NCI-H345 treated with DMSO at 0.1 percent for 48 hours (cell line): ENCODE data around the gene ASPRV1.
"Not testable (repeated sequence)": the region's sequence is repeated elsewhere in the genome, so short reads cannot be mapped to it uniquely, and the experiment has no call there.

Experiments
- DNase-seq: peaks from one replicate; lab custom pipeline; 2025; ENCODE audit not compliant: unreplicated experiment; lab: John Stamatoyannopoulos, UW

ASPRV1 gene

DNA sequence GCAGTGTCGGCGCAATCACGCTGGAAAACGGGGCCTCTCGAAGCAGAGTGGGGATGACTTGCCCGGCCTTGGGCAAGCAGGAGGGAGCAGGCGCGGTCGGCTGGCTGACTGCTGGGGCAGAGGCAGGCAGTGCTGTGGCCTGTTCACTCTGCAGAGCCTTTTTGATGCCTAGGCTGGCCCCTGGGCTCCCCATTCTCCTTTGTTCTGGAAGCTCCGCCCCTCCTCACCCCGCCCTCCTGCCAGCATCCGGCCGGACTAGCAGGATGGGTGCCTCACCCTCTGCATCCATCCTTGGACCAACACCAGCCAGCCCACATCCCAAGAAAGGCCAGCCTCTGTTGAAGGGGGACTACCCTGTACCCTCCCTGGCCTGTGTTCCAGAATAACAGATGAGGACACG, at the start of gene ASPRV1:
Gene ASPRV1, minus strand, starts transcription at position 136 of the 400 bp plus-strand sequence. CDS start 195 bp downstream, outside the sequence.
- no peak for DNase-seq

DNA sequence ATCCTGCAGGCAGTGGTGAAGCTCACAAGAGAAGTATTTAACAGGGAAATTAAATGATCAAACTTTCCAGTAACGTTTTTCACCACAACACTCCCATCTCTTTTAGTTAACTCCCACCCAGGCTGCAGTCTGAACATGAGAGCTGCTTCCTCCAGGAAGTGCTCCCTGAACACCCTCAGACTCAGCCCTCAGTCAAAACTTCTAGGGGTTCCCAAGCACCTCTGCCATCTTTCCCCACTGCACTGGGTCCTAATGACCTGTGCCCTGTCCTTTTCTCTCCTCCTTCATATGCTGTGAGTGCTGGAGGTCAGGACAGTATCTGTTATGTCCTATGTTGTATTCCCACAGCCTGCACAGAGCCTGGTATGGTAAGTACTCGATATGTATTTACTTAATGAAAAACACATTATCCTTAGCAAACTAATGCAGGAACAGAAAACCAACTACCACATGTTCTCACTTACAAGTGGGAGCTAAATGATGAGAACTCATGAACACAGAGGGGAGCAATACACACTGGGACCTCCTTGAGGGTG, 49.2 kb upstream of the ASPRV1 start:
- no peak for DNase-seq

DNA sequence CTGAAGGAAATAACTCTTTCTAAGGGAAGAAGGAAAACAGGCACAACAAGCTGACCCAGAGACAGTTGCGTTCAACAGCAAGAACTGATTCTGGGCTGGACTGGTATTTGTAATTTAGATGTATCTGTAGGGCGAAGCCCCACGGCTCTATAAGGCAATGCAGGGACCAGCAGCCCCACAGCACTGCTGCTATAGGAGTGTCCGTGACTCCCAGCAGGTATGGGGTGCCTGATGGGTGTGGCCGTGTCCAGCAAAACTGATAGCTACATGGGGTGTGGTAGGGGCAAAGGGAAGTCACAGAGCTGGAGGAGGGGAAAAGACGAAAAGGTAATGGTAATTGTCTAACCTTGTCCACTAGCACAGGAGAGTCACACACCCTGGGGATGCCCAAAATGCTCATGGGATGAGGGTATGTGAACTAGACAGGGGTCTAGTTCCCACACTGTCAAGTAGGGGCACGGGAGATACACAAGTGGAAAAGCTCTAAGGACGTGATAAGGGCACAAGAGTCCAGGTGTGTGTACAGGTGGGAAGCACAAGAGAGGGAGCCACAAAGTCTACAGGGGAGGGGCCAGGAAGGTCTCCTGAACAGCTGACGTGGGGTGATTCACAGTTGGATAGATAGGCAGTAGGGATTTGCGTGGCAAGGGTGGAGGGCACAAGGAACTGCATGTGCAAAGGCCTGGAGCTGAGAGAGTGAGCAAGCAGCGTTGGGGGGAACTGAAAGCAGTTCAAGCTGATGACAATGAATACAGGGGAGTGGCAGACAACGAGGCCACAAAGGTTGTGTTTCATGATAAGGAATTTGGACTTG, 48.5 kb upstream of the ASPRV1 start:
- DNase-seq = no peak

DNA sequence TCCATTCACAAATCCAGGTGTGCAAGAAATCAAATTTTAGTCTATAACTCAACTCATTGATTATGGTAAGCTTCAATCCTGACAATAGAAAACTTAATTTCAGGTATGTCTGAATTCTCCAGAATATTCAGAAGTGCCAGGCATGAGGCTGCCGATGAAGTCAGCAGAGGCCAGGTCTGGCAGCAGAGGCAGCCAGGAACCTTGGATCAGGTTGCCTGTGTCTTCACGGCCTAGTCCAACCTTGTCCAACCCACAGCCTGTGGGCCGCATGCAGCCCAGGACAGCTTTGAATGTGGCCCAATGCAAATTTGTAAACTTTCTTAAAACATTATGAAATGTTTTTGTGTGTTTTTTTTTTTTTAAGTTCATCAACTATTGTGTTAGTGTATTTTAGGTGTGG, 46.9 kb upstream of the ASPRV1 start:
- DNase-seq = no peak

DNA sequence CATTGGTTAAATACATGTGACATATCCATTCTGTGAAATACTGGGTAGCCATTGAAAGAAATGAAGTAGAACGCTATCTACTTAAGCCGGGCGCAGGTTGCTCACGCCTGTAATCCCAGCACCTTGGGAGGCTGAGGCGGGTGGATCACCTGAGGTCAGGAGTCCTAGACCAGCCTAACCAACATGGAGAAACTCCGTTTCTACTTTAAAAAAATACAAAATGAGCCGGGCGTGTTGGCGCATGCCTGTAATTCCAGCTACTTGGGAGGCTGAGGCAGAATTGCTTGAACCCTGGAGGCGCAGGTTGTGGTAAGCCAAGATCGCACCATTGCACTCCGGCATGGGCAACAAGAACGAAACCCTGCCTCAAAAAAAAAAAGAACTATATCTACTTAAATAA, 45.7 kb upstream of the ASPRV1 start:
- no peak for DNase-seq

DNA sequence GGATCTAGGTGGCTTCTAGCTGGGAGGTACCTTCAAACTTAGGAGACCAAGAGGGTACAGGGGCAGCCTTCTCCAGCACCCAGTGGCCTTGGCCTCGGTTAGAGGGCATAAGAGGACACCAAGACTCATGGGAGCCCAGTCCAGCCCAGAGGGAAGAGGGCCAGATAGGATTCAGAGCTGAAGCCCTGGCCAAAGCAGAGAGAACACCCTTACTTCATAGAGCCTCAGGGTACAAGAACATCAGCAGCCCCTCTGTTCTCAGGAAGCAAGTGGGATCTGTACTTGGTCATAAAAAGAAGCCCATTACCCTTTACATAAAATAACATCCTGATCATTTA, 45.0 kb upstream of the ASPRV1 start:
- DNase-seq = no peak

DNA sequence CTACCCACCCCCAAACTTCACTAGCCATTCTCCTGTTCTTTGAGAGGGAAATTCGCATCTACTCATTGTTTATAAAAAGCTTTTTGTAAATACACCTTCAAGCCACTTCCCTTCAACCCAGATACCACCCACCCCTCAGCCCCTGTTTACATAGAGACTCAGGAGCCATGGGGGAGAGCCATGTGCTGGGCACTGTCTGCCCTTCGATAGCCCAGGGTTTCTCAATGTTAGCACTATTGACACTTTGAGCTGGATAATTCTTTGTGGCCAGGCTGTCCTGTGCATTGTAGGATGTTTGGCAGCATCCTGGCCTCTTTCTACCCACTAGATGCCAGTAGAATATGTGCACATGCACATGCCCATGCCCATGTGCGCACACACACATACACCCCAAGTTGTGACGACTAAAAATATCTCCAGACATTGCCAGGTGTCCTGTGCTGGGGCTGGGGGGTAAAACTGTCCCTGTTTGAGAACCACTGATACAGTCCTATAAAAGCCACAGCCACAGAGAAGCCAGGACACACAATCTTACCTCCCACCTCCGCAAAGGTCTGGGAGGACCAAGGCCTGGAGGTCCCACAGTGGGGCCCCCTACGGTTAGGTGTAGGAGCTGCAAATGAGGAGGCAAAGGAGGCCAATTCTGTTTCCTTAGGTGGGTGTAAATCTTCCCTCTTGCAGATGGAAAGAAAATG, 44.5 kb upstream of the ASPRV1 start:
- no peak for DNase-seq

DNA sequence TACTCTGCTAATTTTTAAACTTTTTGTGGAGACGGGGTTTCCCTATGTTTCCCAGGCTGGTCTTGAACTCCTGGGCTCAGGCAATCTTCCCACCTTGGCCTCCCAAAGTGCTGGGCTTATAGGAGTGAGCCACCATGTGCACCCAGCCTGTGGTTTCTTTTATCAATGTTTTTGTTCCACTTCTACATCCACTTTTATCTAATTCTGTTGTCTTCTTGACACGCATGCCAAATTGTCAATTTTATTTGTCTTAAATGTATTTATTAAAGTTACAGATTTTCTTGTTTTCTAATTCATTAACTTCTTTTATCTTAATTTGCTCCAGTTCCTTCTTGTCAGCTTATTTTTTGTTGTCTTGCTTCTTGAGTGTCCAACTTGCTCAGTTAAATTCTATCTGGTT, 43.8 kb upstream of the ASPRV1 start:
- DNase-seq = no peak

DNA sequence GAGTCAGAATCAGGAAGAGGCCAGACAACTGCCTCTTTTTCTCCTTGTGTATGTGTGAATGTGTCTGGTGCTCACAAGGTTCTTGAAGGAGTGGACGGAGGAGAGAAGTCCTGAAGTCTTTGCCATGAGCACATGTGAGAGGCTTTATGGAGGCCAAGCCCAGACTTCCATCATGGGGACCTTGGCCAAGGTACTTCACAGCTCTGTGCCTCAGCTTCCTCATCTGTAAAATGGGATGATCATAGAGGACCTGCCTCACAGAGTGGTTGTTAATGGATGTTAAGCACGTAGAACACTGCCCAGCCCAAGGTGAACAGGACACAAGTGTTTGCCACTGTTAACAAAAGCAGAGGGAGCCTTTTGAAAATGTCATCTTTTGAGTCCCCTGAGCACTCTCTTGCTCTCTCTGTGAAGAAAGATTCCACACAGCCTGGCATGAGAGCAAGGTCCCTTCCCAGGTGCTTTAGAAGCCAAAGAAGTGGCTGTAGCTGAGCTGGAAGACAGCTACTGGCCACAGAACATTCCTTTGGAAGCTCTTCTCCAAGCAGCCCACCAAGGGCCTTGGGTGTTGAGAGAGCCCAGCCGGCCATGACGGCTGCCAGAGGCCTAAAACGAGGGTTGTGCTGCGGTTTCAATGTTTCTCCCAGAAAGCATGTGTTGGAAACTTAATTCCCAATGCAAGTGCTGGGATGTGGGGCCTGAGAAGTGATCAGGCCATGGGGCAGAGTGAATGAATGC, 41.8 kb upstream of the ASPRV1 start:
- no peak for DNase-seq

DNA sequence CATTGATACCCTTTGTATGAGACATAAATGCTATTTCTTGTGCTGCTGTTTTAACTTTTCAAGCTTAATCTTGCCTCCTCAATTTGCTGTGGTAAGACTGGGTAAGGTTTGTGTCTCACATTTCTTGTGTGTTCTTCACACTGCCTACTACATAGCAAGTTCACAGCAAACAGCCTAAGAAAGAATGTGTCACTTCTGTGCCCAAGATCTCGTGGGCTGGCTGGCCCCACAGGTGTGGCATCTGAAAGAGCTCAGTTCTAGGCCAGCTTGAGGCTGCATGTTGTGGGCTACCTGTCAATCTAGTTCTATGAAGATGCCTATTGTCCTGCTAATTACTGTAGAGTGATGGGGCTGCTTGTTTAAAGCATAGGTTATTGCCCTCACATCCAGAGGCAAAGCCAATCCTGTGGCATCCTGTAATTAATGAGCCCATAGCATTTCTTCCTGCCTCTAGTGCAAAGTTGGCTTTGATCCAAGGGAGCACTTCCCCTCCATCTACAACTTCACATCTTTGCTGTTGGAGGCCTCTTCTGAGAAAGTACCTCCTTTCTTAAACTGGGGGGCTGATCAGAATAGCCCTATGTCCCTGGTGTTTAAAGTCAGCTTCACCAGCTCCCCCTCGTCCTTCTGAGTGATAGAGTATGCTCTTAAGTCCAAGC, 40.9 kb upstream of the ASPRV1 start:
- no peak for DNase-seq

DNA sequence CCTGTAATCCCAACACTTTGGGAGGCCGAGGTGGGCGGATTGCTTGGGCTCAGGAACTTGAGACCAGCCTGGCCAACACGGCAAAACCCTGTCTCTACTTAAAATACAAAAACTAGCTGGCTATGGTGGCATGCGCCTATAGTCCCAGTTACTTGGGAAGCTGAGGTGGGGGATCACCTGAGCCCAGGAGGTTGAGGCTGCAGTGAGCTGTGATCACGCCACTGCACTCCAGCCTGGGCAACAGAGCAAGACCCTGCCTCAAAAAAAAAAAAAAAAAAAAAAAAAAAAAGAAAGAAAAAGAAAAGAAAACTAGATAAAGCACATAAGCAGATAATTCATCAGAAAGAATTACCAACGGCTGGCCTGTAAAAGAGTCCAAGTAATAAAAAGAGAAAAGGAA, 39.1 kb upstream of the ASPRV1 start:
- DNase-seq = not testable (repeated sequence)

DNA sequence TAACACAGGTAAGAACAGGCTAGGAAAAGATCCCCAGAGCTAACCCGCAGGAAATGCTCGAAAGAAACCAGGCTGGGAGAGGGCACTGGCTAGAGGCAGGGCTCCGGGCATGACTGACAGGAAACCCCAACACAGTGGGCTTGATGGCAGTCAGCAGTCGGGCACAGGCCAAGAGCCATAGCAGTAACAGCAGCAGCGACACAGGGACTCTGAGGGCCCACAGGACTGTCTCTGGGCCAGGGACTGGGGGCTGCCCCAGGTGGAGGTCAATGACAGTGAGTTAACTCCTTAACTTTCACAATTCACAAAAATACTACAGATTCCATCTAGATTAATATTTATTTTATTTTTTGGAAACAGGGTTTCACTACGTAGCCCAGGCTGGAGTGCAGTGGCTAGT, 37.3 kb upstream of the ASPRV1 start:
- no peak for DNase-seq

DNA sequence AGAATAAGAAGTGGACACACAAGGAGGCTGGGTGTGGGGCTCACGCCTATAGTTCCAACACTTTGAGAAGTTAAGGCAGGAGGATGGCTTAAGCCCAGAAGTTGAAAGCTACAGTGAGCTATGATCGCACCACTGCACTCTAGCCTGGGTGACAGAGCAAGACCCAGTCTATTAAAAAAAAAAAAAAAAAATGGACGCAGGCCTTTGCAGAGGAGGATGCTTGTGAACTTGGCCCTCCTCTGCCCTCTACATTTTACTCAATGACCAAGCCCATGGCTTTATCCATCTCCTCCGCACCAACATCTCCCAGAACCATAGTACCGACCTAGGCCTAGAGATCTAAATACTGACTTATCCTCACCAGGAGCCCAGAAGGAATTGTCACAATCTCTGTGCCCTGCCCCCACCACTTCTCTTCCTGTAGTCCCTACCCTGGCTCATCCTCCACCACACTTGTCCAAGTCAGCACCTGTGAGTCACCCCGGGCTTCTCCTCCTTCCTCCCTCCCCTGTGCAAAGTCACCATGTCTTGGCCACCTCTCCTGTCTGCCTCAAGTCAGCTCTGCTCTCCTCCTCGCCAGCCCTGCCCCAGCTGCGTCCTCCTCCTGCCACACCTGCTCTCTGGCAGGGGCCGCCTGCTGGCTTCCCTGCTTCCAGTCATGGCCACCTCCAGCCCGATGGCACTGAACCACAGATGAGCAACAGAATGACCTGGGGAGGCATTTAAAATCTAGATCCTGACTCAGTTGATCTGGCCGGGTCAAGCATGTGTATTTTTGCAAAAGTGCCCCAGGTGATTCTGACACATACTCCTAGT, 35.8 kb upstream of the ASPRV1 start:
- no peak for DNase-seq

DNA sequence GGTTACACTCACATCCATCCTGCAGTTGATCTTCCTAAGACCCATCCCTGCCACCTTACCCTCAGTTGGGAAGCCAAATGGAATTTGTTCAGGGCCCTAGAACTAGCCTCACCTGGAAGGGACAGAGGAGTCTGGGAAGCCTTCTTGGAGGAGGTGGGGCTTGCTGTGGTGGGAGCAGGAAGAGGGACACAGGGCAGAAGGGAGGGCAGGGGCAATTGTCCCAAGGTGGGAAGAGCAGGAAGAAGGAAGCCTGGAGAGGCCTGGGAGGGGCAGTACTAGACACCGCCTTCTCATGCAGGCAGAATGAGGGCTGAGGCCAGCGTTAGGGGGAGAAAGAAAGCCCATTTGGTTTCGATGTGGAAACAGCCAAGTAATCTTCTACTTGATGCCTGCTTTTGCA, 34.1 kb upstream of the ASPRV1 start:
- no peak for DNase-seq

DNA sequence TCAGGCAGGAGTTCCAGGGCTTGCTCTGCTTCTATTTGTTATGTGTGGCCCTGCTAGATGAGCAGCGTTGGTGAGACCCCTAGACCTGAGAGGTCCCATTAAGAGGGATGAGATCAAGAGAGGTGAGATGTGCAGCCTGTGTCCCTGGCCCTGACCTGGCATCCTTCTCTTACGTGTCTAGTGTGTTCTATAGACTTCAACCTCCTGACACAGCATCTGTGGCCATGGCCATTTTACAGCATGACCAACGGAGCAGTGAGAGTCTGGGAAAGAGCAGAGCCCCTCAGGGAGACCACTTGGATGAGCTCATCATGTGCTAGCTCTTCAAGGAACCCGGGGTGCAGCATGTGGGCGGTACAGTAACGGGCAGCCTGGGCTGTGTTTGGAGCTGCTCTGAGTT, 32.7 kb upstream of the ASPRV1 start:
- no peak for DNase-seq

DNA sequence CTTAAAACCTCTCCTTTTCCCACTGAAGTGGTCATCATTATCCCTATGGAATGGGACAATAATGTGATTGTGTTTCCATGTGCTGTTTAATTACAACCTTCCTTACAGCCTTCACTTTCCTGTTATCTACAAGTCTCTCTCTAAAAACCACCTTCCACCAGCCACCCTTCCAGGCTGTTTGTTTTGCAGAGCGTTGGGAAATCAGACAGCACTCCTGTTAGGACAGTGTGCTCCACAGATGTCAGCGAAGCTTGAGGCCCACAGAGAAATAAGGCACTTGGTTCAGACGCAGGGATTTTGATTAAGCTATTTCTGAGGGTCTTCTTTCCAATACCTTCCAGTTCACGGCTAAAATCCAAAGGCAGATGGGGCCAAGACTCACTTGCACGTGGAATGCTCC, 32.3 kb upstream of the ASPRV1 start:
- no peak for DNase-seq

DNA sequence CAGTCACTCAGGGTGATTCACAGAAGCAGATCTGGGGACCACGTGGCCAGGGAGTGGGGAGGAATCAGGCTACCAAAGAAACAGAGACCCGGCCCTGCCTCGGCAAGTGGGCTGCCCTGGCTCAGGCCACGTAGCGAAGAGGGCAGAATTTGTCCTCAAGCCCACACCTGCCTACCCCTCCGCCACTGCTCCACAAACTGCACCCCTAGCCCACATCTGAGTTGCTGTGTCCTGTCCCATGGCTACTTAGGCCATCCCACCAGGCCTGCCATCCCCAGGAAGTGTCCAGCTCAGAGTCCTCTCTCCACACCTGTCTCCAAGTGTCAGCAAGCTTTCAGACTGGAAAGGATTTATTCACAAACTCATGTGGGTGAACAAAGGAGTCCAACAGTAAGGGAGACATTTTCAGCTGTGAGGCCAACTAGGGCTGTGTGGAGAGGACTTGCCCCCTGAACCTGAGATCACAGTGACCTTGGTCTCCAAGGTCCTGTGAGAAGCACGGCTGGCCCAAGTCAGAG, 31.7 kb upstream of the ASPRV1 start:
- no peak for DNase-seq

DNA sequence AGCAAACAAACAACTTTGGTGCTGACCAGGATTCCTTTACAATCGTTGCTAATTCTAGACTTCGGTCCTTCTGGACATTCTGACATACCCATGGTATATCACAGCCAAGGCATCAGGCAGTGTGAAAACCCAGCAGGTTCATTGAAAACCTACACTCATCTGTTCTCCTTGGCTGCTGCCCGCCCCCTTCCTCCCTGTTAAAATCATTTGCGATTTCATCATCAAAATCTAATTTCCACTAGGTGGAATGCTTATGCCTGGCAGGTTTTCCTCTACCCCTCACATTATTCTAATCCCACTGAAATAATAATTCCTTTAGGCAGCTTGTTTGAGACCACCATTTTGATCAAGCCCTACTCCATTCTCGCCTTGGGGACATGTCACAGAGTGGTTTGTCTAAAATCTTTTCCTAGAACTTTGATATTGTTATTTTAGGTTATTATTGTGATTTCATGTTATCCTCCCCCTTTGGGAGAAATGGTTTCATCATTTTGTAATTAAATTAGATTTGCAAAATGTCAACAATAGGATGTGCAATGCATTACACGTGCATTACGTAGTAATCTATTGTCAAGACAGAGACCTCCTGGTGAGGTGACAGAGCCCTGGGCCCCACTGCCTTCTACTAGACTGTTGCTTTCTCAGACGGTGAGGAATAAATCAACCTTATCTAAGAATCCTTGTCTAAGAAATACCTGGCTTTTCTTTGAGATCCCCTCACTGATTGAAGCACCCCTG, 31.0 kb upstream of the ASPRV1 start:
- no peak for DNase-seq

DNA sequence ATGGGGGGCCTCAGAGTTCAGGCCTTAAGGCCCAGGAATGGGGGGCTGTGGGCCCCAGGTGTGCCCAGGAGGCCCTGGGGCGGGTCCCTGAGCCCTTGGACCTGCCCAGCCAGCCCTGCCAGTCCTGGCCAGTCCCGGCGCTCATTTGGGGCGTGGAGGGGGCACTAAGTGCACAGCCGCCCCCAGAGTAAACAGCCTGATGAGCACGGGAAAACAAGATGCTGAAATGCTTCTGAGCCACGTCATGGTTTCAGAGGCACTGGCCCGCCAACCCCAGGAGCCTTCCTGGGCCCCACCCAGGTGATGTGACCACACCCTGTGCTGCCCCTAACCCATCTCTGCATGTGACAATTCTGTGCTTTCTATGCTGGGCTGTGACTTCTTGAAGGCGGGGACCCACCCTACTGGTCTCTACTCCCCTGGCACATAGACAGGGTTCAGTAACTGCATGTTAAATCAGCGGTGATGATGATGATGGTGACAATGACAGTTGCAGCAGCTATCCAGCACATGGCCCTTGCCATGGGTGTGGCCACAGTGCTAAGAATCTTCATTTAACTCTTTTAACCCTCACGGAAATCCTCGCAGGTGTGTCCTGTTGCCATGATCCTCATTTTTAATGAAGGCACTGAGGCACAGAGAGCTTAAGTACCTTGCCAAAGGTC, 28.1 kb upstream of the ASPRV1 start:
- DNase-seq = no peak
